ENCODE results near the gene FMN1.

Gene FMN1

DNA sequence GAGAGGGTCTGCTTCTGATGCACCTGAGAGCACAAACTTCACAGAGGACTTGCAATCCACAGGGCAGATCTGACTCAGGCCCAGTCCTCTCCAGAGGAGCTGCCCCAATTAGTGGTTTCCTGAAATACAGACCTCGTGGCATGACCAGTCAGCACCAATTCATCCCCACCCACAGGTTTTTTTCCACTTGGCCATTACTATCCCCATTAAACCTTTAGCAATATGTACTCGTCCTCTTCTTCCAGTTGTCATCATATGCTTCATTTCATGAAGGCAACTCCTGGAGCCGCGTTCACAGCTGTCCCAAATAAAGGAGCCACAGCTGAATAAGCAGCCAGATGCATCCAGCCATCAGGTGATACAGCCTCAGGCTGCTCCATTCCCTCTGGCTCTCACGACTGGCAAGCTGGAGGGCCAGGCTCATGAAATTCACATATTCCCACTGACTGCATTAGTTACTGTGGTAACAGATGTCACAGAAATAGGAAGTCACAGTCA is 163.1 kb downstream of the FMN1 start:
- Histone ChIP-seq H3K36me3 (ENCODE audit: insufficient read depth) (no peaks in the 10 kb centered on the region), H3K79me2 (ENCODE audit: insufficient read depth, low read depth) (no peaks in the 10 kb centered on the region), H3K4me3 (IDR thresholded peaks at IDR 0.05; ENCODE audit: insufficient read depth, low read depth, low read length) (no peak overlapping the region), H4K20me1 (ENCODE audit: insufficient read depth) (no peaks in the 10 kb centered on the region), H3K27me3 (ENCODE audit: insufficient read depth, low read depth) (no peaks in the 10 kb centered on the region), H3K4me1 (ENCODE audit: low read depth, poor library complexity, severe bottlenecking) (peaks cover 23% of the 10 kb centered on the region), H3K4me2 (no peak overlapping the region), H2AFZ (ENCODE audit: low read depth) (no peak overlapping the region), H3K27ac (no peak overlapping the region), H3K9ac (no peak overlapping the region)
- TF ChIP-seq, protein P1, sequence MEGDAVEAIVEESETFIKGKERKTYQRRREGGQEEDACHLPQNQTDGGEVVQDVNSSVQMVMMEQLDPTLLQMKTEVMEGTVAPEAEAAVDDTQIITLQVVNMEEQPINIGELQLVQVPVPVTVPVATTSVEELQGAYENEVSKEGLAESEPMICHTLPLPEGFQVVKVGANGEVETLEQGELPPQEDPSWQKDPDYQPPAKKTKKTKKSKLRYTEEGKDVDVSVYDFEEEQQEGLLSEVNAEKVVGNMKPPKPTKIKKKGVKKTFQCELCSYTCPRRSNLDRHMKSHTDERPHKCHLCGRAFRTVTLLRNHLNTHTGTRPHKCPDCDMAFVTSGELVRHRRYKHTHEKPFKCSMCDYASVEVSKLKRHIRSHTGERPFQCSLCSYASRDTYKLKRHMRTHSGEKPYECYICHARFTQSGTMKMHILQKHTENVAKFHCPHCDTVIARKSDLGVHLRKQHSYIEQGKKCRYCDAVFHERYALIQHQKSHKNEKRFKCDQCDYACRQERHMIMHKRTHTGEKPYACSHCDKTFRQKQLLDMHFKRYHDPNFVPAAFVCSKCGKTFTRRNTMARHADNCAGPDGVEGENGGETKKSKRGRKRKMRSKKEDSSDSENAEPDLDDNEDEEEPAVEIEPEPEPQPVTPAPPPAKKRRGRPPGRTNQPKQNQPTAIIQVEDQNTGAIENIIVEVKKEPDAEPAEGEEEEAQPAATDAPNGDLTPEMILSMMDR (conservative IDR thresholded peaks at IDR 0.05; ENCODE audit: low read depth, low read length), result no peak

DNA sequence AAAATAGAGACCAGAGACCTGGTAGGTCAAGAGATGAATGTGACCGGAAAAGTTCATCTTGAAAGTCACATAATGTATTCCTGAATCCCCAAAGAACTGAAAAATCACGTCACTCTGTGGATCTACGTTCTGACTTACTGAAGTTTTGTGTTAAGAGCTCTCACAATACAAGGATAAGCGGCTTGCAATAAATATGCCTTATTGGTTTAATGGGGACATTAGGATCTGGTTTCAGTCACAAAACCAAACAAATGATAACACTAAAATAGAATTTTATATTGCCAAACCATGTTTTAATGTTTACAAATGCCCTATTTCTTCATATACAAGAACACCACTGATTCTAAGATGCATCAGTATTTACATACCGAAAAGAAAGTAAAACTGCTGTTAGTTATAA is 164.2 kb downstream of the FMN1 start:
- TF ChIP-seq, protein P1 (conservative IDR thresholded peaks at IDR 0.05; ENCODE audit: low read depth, low read length), result no peak
- no peaks in the 10 kb centered on the region for H3K36me3 ChIP-seq (ENCODE audit: insufficient read depth)
- H3K4me2 ChIP-seq, result no peak overlapping the region
- H3K27me3 ChIP-seq (ENCODE audit: insufficient read depth, low read depth), result no peaks in the 10 kb centered on the region
- no peak overlapping the region for H3K4me3 ChIP-seq (IDR thresholded peaks at IDR 0.05; ENCODE audit: insufficient read depth, low read depth, low read length)
- H3K4me1 ChIP-seq (ENCODE audit: low read depth, poor library complexity, severe bottlenecking), result peaks cover 23% of the 10 kb centered on the region
- H3K79me2 ChIP-seq (ENCODE audit: insufficient read depth, low read depth), result no peaks in the 10 kb centered on the region
- H2AFZ ChIP-seq (ENCODE audit: low read depth), result no peak overlapping the region
- H4K20me1 ChIP-seq (ENCODE audit: insufficient read depth), result no peaks in the 10 kb centered on the region
- no peak overlapping the region for H3K9ac ChIP-seq
- H3K27ac ChIP-seq, result no peak overlapping the region

- Histone ChIP-seq H3K4me2 (no peak overlapping the region), H2AFZ (ENCODE audit: low read depth) (no peak overlapping the region), H3K4me1 (ENCODE audit: low read depth, poor library complexity, severe bottlenecking) (peaks cover 23% of the 10 kb centered on the region)
Measured at GRCh38 chr15:33029109-33029652, 165.3 kb downstream of the FMN1 start.

GRCh38 chr15:33028495-33028894 is 166.0 kb downstream of the FMN1 start:
- no peak overlapping the region for H3K4me2 ChIP-seq
- H3K4me1 ChIP-seq (ENCODE audit: low read depth, poor library complexity, severe bottlenecking), result peaks cover 23% of the 10 kb centered on the region
- no peak overlapping the region for H3K4me3 ChIP-seq (IDR thresholded peaks at IDR 0.05; ENCODE audit: insufficient read depth, low read depth, low read length)
- H3K36me3 ChIP-seq (ENCODE audit: insufficient read depth), result no peaks in the 10 kb centered on the region
- H3K27ac ChIP-seq, result no peak overlapping the region
- H3K79me2 ChIP-seq (ENCODE audit: insufficient read depth, low read depth), result no peaks in the 10 kb centered on the region
- TF ChIP-seq, protein P1 (conservative IDR thresholded peaks at IDR 0.05; ENCODE audit: low read depth, low read length), result no peak
- no peak overlapping the region for H2AFZ ChIP-seq (ENCODE audit: low read depth)
- no peak overlapping the region for H3K9ac ChIP-seq
- no peaks in the 10 kb centered on the region for H4K20me1 ChIP-seq (ENCODE audit: insufficient read depth)
- H3K27me3 ChIP-seq (ENCODE audit: insufficient read depth, low read depth), result no peaks in the 10 kb centered on the region

More at GRCh38 chr15:33029109-33029652, 165.3 kb downstream of the FMN1 start:
- Histone ChIP-seq H3K4me3 (IDR thresholded peaks at IDR 0.05; ENCODE audit: insufficient read depth, low read depth, low read length) (no peak overlapping the region), H3K27ac (no peak overlapping the region), H3K27me3 (ENCODE audit: insufficient read depth, low read depth) (no peaks in the 10 kb centered on the region), H3K79me2 (ENCODE audit: insufficient read depth, low read depth) (no peaks in the 10 kb centered on the region), H3K9ac (no peak overlapping the region), H4K20me1 (ENCODE audit: insufficient read depth) (no peaks in the 10 kb centered on the region), H3K36me3 (ENCODE audit: insufficient read depth) (no peaks in the 10 kb centered on the region)
- TF ChIP-seq, protein P1 (conservative IDR thresholded peaks at IDR 0.05; ENCODE audit: low read depth, low read length), result no peak
